Stimulated activated memory B cell treated with anti-CD40 and anti-IgM and Interleukin-4, amounts not matched to agents 10 μg/mL and 1 μg/mL and 100 μg/mL, for 72 hours (primary cell): Measurements from ENCODE around the gene SSH2.
A peak's percentile ranks its signal among the peaks of the same experiment; 100 is the strongest.

Experiments
- ATAC-seq: fragments of 150-1000 bp; cut with Tn5 transposase; 2 replicates; pipeline ENCODE4 v1.10.0; 2021
- H3K27ac Mint-ChIP-seq: one replicate; pipeline ENCODE4 v1.8.0; 2022; ENCODE audit warnings: mild to moderate bottlenecking, mixed read lengths
- H3K27me3 Mint-ChIP-seq: one replicate; pipeline ENCODE4 v1.8.0; 2022; ENCODE audit warnings: mixed read lengths
- H3K36me3 Mint-ChIP-seq: one replicate; pipeline ENCODE4 v1.8.0; 2022; ENCODE audit warnings: mixed read lengths
- H3K4me1 Mint-ChIP-seq: one replicate; pipeline ENCODE4 v1.8.0; 2022; ENCODE audit warnings: mixed read lengths
- H3K4me3 Mint-ChIP-seq: one replicate; pipeline ENCODE4 v1.8.0; 2022; ENCODE audit warnings: mild to moderate bottlenecking, moderate library complexity, mixed read lengths
- H3K9me3 Mint-ChIP-seq: one replicate; pipeline ENCODE4 v1.8.0; 2022; ENCODE audit warnings: mixed read lengths

The SSH2 gene

GRCh38 chr17:29839656-29840055 is 90.4 kb downstream of the SSH2 start:
- peaks cover 6% of the 10 kb centered on the region for H3K36me3 Mint-ChIP-seq
- H3K4me1 Mint-ChIP-seq = peaks cover 9% of the 10 kb centered on the region
- no peaks in the 10 kb centered on the region for H3K9me3 Mint-ChIP-seq
- ATAC-seq = no peak
- H3K27ac Mint-ChIP-seq = no peak overlapping the region
- no peak overlapping the region for H3K4me3 Mint-ChIP-seq
- no peaks in the 10 kb centered on the region for H3K27me3 Mint-ChIP-seq

- Mint-ChIP-seq H3K27ac (no peak overlapping the region), H3K36me3 (peaks cover 6% of the 10 kb centered on the region), H3K4me1 (peaks cover 6% of the 10 kb centered on the region), H3K9me3 (no peaks in the 10 kb centered on the region), H3K27me3 (no peaks in the 10 kb centered on the region), H3K4me3 (no peak overlapping the region)
- no peak for ATAC-seq
Measured at GRCh38 chr17:29838961-29839360, 91.1 kb downstream of the SSH2 start.

GRCh38 chr17:29837531-29837930 is 92.5 kb downstream of the SSH2 start:
- no peak for ATAC-seq
- no peaks in the 10 kb centered on the region for H3K27me3 Mint-ChIP-seq
- no peak overlapping the region for H3K27ac Mint-ChIP-seq
- no peak overlapping the region for H3K4me3 Mint-ChIP-seq
- H3K36me3 Mint-ChIP-seq = no peaks in the 10 kb centered on the region
- H3K9me3 Mint-ChIP-seq = no peaks in the 10 kb centered on the region
- H3K4me1 Mint-ChIP-seq = peaks cover 6% of the 10 kb centered on the region

GRCh38 chr17:29836643-29837042 is 93.4 kb downstream of the SSH2 start:
- ATAC-seq = no peak
- no peak overlapping the region for H3K27ac Mint-ChIP-seq
- H3K9me3 Mint-ChIP-seq = no peaks in the 10 kb centered on the region

GRCh38 chr17:29835435-29836351 is 94.3 kb downstream of the SSH2 start:
- Mint-ChIP-seq H3K4me3 (peak overlapping the region; percentile 31), H3K36me3 (no peaks in the 10 kb centered on the region), H3K27ac (peak overlapping the region; percentile 30), H3K4me1 (peaks cover 16% of the 10 kb centered on the region), H3K27me3 (no peaks in the 10 kb centered on the region), H3K9me3 (no peaks in the 10 kb centered on the region)
- no peak for ATAC-seq

More at GRCh38 chr17:29836643-29837042, 93.4 kb downstream of the SSH2 start:
- H3K36me3 Mint-ChIP-seq = no peaks in the 10 kb centered on the region
- H3K27me3 Mint-ChIP-seq = no peaks in the 10 kb centered on the region
- H3K4me1 Mint-ChIP-seq = peaks cover 7% of the 10 kb centered on the region
- H3K4me3 Mint-ChIP-seq = no peak overlapping the region

- Mint-ChIP-seq H3K27ac (no peak overlapping the region), H3K4me3 (no peak overlapping the region), H3K4me1 (peaks cover 21% of the 10 kb centered on the region), H3K27me3 (no peaks in the 10 kb centered on the region), H3K9me3 (no peaks in the 10 kb centered on the region), H3K36me3 (no peaks in the 10 kb centered on the region)
- ATAC-seq = no peak
Measured at GRCh38 chr17:29833801-29834200, 96.2 kb downstream of the SSH2 start.

- no peak for ATAC-seq
- Mint-ChIP-seq H3K9me3 (no peaks in the 10 kb centered on the region), H3K4me1 (peaks cover 15% of the 10 kb centered on the region), H3K4me3 (no peak overlapping the region), H3K27me3 (no peaks in the 10 kb centered on the region), H3K27ac (no peak overlapping the region), H3K36me3 (no peaks in the 10 kb centered on the region)
Measured at GRCh38 chr17:29828676-29829284, 101.2 kb downstream of the SSH2 start.

- no peak for ATAC-seq
- peaks cover 15% of the 10 kb centered on the region for H3K4me1 Mint-ChIP-seq
- H3K36me3 Mint-ChIP-seq = no peaks in the 10 kb centered on the region
- H3K9me3 Mint-ChIP-seq = no peaks in the 10 kb centered on the region
- no peak overlapping the region for H3K27ac Mint-ChIP-seq
- no peaks in the 10 kb centered on the region for H3K27me3 Mint-ChIP-seq
- no peak overlapping the region for H3K4me3 Mint-ChIP-seq
Measured at GRCh38 chr17:29827179-29827578, 102.8 kb downstream of the SSH2 start.

GRCh38 chr17:29826114-29826692 is 103.8 kb downstream of the SSH2 start:
- H3K36me3 Mint-ChIP-seq = no peaks in the 10 kb centered on the region
- H3K27ac Mint-ChIP-seq = no peak overlapping the region
- H3K9me3 Mint-ChIP-seq = no peaks in the 10 kb centered on the region
- no peaks in the 10 kb centered on the region for H3K27me3 Mint-ChIP-seq
- no peak overlapping the region for H3K4me3 Mint-ChIP-seq
- no peak for ATAC-seq
- H3K4me1 Mint-ChIP-seq = peaks cover 10% of the 10 kb centered on the region

GRCh38 chr17:29825604-29826003 is 104.4 kb downstream of the SSH2 start:
- ATAC-seq = no peak
- Mint-ChIP-seq H3K36me3 (no peaks in the 10 kb centered on the region), H3K27ac (no peak overlapping the region), H3K4me1 (peaks cover 4% of the 10 kb centered on the region), H3K27me3 (no peaks in the 10 kb centered on the region), H3K9me3 (no peaks in the 10 kb centered on the region), H3K4me3 (no peak overlapping the region)

- no peak for ATAC-seq
- Mint-ChIP-seq H3K27me3 (no peaks in the 10 kb centered on the region), H3K4me3 (no peak overlapping the region), H3K9me3 (no peaks in the 10 kb centered on the region), H3K4me1 (no peaks in the 10 kb centered on the region), H3K27ac (no peak overlapping the region), H3K36me3 (no peaks in the 10 kb centered on the region)
Measured at GRCh38 chr17:29821897-29822296, 108.1 kb downstream of the SSH2 start.

- Mint-ChIP-seq H3K27ac (no peak overlapping the region), H3K27me3 (no peaks in the 10 kb centered on the region), H3K4me3 (no peak overlapping the region), H3K36me3 (no peaks in the 10 kb centered on the region), H3K4me1 (no peaks in the 10 kb centered on the region), H3K9me3 (no peaks in the 10 kb centered on the region)
- ATAC-seq = no peak
Measured at GRCh38 chr17:29820425-29820824, 109.6 kb downstream of the SSH2 start.

GRCh38 chr17:29807520-29808361 is 122.3 kb downstream of the SSH2 start:
- Mint-ChIP-seq H3K4me3 (no peak overlapping the region), H3K36me3 (no peaks in the 10 kb centered on the region), H3K9me3 (no peaks in the 10 kb centered on the region), H3K27me3 (no peaks in the 10 kb centered on the region), H3K27ac (no peak overlapping the region), H3K4me1 (peaks cover 26% of the 10 kb centered on the region)
- peak; percentile 77 for ATAC-seq

GRCh38 chr17:29802246-29802645 is 127.8 kb downstream of the SSH2 start:
- Mint-ChIP-seq H3K4me1 (no peaks in the 10 kb centered on the region), H3K4me3 (no peak overlapping the region), H3K27me3 (no peaks in the 10 kb centered on the region), H3K9me3 (no peaks in the 10 kb centered on the region), H3K36me3 (peaks cover 4% of the 10 kb centered on the region), H3K27ac (no peak overlapping the region)
- ATAC-seq = no peak

- no peaks in the 10 kb centered on the region for H3K4me1 Mint-ChIP-seq
- no peaks in the 10 kb centered on the region for H3K9me3 Mint-ChIP-seq
- H3K27ac Mint-ChIP-seq = no peak overlapping the region
- no peaks in the 10 kb centered on the region for H3K27me3 Mint-ChIP-seq
- no peak overlapping the region for H3K4me3 Mint-ChIP-seq
- peaks cover 4% of the 10 kb centered on the region for H3K36me3 Mint-ChIP-seq
- ATAC-seq = no peak
Measured at GRCh38 chr17:29800457-29800856, 129.6 kb downstream of the SSH2 start.
